ENCODE data around the gene RNPEP.
"Not testable (repeated sequence)": the region's sequence is repeated elsewhere in the genome, so short reads cannot be mapped to it uniquely, and the experiment has no call there.

RNPEP gene

DNA sequence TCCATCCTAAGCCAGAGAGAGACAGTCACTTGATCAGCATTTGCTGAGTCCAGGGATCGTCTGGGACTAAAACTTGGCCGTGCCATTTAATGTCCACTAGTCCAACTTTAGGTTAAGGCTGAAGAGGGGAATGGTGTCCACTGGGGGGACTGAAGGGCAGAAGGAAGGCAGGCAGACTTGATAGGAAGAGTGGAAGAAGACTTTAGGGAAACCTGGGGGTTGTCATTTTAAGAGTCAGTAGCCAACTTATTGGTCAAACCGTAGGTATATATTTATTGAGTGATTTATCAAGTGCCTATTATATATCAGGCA is 34.8 kb upstream of the RNPEP start:
- DNase-seq (ENCODE audit: low read depth), result no peak
- H3K4me3 ChIP-seq (ENCODE audit: low read length), result no peak overlapping the region
- TF ChIP-seq, protein P1, sequence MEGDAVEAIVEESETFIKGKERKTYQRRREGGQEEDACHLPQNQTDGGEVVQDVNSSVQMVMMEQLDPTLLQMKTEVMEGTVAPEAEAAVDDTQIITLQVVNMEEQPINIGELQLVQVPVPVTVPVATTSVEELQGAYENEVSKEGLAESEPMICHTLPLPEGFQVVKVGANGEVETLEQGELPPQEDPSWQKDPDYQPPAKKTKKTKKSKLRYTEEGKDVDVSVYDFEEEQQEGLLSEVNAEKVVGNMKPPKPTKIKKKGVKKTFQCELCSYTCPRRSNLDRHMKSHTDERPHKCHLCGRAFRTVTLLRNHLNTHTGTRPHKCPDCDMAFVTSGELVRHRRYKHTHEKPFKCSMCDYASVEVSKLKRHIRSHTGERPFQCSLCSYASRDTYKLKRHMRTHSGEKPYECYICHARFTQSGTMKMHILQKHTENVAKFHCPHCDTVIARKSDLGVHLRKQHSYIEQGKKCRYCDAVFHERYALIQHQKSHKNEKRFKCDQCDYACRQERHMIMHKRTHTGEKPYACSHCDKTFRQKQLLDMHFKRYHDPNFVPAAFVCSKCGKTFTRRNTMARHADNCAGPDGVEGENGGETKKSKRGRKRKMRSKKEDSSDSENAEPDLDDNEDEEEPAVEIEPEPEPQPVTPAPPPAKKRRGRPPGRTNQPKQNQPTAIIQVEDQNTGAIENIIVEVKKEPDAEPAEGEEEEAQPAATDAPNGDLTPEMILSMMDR (conservative IDR thresholded peaks at IDR 0.05; ENCODE audit: low read depth, low read length), result no peak

DNA sequence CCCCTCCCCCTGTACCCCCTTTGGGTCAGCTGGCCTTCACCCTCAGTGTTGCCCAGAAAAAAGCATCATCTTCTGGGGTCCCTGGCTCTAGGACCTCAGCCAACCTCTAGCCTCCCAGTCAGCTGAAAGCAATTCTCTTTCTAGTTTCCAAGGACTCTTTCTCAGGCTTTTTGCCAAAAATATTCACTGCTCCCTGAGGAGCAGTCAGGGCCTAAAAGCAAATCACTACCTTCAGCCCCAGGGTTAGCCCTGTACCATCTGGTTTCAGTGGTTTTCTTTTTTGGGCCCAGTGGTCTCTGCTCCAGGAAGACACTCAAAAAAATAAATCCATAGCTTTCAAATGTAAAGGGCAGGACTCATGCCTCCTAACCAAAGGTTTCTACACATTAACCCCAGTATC is 33.0 kb upstream of the RNPEP start:
- no peak overlapping the region for H3K4me3 ChIP-seq (ENCODE audit: low read length)
- TF ChIP-seq, protein P1 (conservative IDR thresholded peaks at IDR 0.05; ENCODE audit: low read depth, low read length), result no peak
- DNase-seq (ENCODE audit: low read depth), result no peak

DNA sequence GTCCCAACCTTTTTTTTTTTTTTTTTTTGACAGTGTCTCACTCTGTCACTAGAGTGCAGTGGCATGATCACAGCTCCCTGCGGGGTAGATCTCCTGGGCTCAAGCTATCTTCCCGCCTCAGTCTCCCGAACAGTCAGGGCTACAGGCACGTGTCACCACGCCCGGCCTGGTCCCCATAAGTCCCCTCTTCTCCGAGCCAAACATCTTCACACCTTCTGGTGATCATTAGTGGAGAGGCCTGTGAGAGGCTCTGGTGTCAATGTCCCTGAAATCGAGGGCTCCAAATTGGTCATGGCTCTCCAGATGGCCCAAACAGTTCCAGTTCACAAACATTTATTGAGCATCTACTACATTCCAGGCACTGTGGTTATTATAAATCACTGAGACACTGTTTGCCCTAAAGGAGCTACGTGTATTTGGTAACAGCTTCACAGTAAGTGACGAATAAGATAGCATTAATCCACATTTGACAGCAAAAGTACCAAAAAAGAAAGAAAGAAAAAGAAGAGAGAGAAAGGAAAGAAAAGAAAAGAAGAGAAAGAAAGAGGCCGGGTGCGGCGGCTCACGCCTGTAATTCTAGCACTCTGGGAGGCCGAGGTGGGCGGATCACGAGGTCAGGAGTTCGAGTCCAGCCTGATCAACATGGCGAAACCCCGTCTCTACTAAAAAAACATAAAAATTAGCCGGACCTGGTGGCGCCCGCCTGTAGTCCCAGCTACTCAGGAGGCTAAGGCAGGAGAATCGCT is 28.0 kb upstream of the RNPEP start:
- H3K4me3 ChIP-seq (ENCODE audit: low read length), result peak overlapping the region; percentile 100
- DNase-seq (ENCODE audit: low read depth), result no peak
- TF ChIP-seq, protein P1 (conservative IDR thresholded peaks at IDR 0.05; ENCODE audit: low read depth, low read length), result no peak

DNA sequence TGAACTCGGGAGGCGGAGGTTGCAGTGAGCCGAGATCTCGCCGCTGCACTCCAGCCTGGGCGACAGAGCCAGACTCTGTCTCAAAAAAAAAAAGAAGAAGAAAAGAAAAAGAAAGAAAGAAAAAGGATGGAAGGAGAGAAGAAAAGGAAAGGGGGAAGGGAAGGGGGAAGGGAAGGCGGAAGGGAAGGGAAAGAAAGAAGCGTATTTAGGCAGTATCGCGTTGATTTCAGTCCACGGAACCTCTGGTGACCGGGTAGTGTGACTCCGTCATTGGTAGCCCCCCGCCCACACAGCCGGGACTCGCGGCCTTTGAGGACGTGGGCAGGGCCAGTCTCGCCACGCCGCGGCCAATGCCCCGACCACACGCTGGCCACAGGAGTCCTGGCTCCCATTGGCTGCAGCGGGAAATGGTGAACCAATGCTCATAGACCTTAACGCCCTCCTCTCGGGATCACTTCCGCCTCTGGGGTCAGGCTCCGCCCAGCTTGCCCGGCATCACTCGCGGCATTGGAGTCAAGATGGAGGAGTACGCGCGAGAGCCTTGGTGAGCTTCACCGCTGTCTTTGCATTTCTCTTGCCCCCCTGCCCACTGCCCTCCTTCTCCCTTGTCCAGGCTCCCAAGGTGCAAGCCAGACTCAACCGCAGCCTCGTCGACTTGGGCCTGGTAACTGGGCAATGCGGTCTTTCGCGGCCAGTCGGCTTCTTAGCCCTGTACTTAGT is 27.3 kb upstream of the RNPEP start, which contains the start of gene TIMM17A:
Gene TIMM17A, plus strand, starts transcription at position 495 of the 720 bp plus-strand sequence. Its CDS starts 24 bp downstream, at position 519.
- peak; percentile 94 for DNase-seq (ENCODE audit: low read depth)
- peak within 1 kb of the TSS; percentile 100 for H3K4me3 ChIP-seq (ENCODE audit: low read length)
- TF ChIP-seq, protein P1 (conservative IDR thresholded peaks at IDR 0.05; ENCODE audit: low read depth, low read length), result no peak

DNA sequence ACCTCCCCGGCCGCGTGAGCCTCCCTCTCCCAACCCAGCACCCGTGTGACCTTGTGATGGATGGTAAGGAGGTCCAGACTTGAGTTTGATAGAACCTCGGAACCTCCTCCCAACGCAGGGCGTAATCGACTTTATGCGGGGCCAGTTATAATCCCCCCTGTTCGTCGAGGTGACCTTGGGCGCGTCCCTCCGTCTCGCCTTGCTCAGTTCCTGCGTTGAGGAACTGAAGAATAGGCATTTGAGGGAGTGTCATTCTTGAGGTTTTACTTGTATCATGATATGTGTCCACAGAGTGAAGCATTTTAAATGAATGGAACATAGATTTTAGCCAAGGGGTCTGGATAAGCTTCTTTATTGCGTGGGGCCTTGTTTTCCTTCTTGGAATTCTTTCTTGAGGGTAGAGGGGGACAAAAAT is 26.7 kb upstream of the RNPEP start:
- TF ChIP-seq, protein P1 (conservative IDR thresholded peaks at IDR 0.05; ENCODE audit: low read depth, low read length), result no peak

DNA sequence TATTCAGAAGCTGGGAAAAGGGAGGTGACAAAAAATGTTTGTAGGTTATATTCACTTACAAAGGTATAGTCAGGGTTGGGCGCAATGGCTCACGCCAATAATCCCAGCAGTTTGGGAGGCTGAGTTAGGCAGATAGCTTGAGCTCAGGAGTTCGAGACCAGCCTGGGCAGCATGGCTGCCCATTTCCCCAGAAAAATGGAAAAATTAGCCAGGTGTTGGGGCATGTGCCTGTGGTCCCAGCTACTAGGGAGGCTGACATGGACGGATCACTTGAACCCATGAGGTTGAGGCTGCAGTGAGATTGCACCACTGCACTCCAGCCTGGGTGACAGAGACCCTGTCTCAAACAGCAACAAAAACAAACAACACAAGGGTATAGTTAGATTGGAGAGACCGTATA is 24.1 kb upstream of the RNPEP start:
- H3K4me3 ChIP-seq (ENCODE audit: low read length), result no peak overlapping the region
- DNase-seq (ENCODE audit: low read depth), result no peak
- TF ChIP-seq, protein P1 (conservative IDR thresholded peaks at IDR 0.05; ENCODE audit: low read depth, low read length), result no peak

More for the DNA sequence above, 26.7 kb upstream of the RNPEP start:
- DNase-seq (ENCODE audit: low read depth), result no peak
- H3K4me3 ChIP-seq (ENCODE audit: low read length), result peak overlapping the region; percentile 100

DNA sequence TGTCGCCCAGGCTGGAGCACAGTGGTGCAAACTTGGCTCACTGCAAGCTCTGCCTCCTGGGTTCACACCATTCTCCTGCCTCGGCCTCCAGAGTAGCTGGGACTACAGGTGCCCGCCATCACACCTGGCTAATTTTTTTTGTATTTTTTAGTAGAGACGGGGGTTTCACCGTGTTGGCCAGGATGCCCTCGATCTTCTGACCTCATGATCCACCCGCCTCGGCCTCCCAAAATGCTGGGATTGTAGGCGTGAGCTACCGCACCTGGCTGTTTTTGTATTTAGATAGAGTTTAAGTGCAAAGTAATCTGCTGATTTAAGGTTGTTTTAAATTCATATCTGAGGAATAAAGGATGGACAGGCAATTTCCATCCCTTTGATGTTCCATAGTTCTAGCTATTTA is 20.1 kb upstream of the RNPEP start:
- not testable (repeated sequence) for DNase-seq (ENCODE audit: low read depth); H3K4me3 ChIP-seq (ENCODE audit: low read length)

All from retinal pigment epithelial cell (primary cell).